SHP77 (cell line): ENCODE measurements around the gene PATL2.
"Not testable (repeated sequence)": the region's sequence is repeated elsewhere in the genome, so short reads cannot be mapped to it uniquely, and the experiment has no call there.

ENCODE experiments used
- DNase-seq, 2 experiments: peaks; one replicate each; lab custom pipeline; 2025; lab: John Stamatoyannopoulos, UW

The PATL2 gene

DNA sequence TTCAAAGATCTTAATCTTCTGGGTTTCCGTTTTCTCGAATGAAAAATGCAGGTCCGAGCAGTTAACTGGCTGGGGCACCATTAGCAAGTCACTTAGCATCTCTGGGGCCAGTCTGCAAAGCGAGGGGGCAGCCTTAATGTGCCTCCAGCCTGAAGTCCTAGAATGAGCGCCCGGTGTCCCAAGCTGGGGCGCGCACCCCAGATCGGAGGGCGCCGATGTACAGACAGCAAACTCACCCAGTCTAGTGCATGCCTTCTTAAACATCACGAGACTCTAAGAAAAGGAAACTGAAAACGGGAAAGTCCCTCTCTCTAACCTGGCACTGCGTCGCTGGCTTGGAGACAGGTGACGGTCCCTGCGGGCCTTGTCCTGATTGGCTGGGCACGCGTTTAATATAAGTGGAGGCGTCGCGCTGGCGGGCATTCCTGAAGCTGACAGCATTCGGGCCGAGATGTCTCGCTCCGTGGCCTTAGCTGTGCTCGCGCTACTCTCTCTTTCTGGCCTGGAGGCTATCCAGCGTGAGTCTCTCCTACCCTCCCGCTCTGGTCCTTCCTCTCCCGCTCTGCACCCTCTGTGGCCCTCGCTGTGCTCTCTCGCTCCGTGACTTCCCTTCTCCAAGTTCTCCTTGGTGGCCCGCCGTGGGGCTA lies at the start of gene PATL2, which contains the start of gene B2M:
PATL2 (minus strand) TSS at position 228 of the 647 bp plus-strand sequence. CDS start 34,833 bp downstream, outside the sequence.
B2M (plus strand) TSS at position 422 of the 647 bp plus-strand sequence; CDS start at position 452, 30 bp downstream.
- DNase-seq = peak; percentile 94

DNA sequence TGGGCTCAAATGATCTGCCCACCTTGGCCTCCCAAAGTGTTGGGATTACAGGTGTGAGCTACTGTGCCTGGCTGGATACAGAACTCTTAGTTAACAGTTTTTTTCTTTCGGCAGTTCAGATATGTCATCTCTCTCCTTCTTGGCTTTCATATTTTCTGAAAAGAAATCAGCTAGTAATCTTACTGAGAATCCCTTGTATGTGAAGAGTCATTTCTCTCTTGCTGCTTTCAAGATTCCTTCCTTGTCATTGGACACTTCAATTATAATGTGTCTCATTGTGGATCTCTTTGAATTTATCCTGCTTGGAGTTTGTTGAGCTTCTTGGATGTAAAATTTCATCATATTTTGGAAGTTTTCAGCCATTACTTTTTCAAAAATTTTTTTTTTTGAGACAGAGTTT lies 42.2 kb upstream of the PATL2 start:
- no peak for DNase-seq

DNA sequence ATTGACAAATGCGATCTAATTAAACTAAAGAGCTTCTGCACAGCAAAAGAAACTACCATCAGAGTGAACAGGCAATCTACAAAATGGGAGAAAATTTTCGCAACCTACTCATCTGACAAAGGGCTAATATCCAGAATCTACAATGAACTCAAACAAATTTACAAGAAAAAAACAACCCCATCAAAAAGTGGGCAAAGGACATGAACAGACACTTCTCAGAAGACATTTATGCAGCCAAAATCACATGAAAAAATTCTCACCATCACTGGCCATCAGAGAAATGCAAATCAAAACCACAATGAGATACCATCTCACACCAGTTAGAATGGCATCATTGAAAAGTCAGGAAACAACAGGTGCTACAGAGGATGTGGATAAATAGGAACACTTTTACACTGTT lies 32.3 kb upstream of the PATL2 start:
- not testable (repeated sequence) for DNase-seq

DNA sequence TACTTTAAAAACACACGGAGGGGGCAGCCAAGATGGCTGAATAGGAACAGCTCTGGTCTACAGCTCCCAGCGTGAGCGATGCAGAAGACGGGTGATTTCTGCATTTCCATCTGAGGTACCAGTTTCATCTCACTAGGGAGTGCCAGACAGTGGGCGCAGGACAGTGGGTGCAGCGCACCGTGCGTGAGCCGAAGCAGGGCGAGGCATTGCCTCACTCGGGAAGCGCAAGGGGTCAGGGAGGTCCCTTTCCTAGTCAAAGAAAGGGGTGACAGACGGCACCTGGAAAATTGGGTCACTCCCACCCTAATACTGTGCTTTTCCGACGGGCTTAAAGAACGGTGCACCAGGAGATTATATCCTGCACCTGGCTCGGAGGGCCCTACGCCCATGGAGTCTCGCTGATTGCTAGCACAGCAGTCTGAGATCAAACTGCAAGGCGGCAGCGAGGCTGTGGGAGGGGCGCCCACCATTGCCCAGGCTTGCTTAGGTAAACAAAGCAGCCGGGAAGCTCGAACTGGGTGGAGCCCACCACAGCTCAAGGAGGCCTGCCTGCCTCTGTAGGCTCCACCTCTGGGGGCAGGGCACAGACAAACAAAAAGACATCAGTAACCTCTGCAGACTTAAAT lies 28.2 kb upstream of the PATL2 start:
- not testable (repeated sequence) for DNase-seq

DNA sequence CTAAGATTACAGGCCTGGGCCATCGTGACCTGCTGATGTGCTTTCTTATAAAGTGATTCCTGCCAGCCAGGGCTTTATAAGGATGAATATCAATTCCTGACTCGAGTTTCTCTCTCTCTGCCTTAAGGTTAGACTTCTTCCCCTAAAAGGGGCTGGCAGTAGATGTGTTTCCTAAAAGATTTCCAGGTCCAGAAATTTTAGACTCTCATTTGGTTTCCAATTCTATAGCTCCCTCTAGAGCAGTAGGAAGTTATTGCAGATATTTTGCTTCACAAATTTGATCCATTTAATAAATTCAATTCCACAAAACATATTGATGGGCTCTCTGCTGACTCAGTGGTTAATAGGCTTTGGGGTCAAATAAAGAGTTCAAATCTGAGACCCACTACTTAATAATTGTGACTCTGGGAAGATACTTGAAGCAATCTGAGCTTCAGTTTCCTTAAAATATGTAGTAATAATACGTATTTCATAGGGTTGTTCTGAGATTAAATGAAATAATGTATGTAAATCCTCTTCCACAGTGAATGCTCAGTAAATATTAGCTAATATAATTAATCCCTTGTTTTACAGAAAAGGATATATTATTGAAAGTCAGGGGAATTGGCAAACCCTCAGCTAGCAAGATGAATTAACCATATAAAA lies 27.3 kb upstream of the PATL2 start:
- DNase-seq = peak; percentile 59 to 61

DNA sequence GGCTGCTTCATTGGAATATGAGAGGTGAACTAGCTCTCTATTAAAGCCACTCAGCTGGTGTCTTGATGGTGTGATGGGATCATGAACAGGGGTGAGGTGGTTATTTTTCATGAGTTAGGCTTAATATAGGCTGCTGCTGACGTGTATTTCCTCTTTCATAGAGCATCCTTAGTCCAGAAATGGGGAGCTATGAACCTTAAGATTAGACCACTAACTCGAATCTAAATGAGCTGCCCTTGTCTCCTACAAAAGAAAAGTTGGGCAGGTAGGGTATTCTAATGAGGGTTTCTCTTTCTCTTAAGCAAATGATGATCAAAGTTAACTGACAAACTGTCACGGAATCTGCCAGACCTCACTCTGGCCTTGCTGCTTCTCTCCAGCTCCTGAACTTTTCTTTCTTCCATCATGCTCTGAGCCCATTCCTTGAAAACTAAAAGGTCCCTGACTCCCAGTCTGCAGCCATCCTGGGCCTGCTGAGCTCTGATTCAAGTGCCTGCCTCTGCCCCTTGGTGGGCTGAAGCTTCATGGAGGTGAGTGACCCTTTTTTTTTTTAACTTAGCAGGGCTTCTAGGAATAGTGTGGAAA lies 25.1 kb upstream of the PATL2 start, which contains the start of gene TRIM69:
TRIM69 (plus strand) TSS at position 348 of the 585 bp plus-strand sequence; CDS start at position 525, 177 bp downstream.
- DNase-seq = no peak

DNA sequence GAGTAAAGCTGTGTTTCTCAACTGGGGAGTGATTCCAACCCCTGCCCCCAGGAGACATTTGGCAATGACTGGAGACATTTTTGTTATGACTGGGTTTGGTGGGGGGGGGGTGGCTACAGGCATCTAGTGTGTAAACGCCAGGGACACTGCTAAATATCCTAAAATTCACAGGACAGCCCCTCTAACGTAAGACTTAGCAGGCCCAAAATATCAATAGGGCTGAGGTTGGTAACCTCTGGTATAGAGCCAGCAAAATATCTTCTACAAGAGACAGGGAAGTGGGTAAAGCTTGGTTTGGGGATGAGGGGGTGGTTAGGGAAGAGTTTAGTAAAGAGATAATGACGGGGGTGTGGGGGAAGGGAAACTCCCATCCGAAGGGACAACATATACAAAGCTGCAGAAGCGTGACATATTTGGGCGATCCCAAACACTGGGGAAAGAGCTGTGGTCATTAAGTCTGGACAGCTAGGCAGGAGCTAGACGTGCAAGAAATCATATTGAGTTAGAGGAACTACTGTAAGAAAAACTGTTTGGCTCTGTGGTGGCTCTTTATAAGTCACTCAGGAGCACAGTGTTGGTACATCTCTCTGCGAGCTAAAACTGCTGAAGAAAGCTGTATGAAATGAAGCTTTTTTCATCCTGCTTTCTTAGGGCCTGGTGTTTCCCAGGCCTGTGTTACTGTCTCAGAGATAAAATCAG lies 24.5 kb upstream of the PATL2 start:
- DNase-seq = no peak

DNA sequence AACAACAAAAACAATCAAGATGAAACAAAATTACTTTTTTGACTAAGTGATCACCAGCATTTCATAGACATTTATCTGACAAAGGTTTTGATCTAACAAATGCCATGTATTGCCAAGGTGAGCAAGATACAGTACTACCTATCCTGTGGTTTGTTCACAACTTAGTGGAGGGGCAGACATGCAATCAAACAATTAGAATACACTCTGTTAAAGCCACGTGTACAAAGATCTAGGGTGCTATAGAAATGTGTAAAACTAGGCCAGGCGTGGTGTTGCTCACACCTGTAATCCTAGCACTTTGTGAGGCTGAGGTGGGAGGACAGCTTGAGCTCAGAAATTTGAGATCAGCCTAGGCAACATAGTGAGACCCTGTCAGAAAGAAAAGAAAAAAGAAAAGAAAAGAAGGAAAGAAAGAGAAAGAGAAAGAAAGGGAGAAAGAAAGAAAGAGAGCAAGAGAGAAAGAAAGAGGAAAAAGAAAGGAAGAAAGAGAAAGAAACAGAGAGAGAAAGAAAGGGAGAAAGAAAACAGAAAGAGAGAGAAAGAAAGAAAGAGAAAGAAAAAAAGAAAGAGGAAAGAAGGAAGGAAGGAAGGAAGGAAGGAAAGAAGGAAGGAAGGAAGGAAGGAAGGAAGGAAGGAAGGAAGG lies 23.8 kb upstream of the PATL2 start:
- no peak for DNase-seq

DNA sequence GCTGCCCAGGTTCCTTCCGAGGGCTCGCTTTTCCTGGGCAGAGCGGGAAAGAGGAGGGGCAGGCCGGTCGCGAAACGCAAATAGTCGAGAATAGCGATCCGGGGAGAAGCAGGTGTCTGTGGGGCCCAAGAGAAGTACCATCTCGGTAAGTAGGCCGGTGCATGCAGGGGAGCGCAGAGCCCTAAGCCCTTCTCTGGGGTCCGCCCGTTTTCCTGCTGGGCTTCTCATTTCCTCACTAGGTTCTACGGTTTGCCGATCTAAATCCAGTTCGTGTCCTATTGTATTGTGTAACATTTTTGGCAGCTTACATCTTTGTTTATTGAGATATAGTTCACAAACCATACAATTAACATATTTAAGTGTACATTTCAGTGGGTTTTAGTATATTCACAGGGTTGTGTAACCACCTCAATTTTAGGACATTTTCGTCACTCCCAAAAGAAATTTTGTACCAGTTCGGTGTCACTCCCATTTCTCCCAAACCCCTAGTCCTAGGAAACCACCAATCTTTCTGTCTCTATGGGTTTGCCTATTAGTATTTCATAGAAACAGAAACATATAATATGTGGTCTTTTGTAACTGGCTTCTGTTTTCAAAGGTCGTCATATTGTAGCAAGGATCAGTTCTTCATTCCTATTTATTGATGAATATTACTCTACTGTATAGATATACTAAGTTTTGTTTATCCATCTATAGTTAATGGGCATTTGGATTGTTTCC lies 18.4 kb upstream of the PATL2 start:
- peak in 1 of 2 experiments; percentile 52 for DNase-seq

DNA sequence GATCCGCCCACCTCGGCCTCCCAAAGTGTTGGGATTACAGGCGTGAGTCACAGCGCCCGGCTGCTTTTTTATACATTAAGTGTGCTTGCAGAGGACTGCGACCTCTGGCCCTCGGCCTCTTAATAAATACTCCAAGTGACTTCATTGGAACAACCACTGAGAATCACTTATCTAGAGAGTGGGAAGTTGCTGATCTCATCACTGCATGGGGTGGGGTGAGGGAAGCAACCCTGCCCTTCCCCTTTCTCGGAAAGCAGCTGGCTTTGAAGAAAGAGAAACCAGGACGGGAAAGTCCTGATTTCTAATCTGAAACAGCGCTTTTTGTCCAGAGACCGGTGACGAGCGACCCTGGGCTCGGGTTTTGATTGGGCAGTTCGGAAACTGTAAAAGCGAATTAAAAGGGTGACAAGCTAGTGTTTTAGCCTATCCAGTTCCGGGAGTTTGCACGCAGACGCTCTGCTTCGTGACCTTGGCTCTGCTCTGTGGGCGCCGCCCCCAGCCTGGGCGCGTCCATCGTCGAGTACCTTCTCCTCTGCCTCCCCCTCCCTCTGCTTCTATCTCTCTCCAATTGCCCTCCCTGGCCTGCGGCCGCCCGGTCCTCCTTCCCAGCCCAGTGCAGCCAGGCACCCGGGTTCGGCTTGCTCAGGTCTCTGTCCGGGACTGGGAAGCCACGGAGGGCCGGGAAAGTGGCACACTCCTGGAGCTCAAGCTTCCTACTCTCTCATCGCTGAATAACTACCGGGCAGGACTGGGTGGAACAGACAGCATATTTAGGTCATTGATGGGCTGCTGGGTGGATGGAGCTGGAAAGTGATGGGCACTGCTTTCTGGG lies 17.7 kb upstream of the PATL2 start:
- peak; percentile 97 to 98 for DNase-seq

DNA sequence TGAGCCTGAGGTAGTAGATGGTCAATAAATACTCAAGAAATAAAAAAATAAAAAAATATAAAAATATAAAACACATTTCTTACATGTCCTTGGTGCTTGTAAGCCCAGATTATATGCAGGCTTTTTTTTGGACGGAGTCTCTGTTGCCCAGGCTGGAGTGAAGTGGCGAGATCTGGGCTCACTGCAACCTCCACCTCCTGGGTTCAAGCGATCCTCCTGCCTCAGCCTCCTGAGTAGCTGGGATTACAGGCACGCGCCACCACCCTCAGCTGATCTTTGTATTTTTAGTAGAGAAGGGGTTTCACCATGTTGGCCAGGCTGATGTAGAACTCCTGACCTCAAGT lies 17.1 kb upstream of the PATL2 start:
- DNase-seq = not testable (repeated sequence)

DNA sequence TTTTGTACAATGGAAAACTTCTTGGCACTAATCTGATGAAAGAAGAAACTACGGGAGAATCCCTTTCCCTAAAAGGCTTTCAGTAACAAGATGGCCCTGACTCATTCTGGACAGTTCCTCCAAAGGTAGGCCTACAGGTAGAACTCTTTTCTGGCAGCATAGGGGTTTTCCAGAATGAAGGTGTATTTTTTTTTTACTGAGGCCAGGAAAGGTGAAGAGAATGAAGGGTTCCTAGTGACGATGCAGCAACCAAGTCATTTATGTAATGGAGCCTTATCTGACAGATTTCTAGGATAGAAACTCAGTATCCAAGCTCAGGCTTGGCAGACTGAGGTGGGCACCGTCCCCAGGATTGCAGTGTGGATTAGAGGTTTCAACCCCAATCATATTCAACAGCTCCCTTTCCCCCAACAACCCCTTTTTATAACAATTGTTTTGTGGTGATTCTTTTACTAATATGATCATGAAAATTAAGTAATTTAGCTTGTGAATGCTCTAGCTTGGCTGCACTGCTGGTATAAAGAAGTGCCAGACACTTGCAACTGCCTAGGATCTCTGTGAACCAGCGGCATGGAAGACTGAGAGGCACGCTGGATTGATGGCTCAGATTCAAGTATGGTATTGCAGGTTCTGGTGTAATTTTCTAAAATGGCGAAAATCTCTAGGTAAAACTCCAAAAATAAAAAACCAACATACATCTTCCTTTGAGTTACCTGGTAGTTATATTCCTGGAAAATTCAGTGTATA lies 16.5 kb upstream of the PATL2 start:
- DNase-seq = peak; percentile 10 to 11

DNA sequence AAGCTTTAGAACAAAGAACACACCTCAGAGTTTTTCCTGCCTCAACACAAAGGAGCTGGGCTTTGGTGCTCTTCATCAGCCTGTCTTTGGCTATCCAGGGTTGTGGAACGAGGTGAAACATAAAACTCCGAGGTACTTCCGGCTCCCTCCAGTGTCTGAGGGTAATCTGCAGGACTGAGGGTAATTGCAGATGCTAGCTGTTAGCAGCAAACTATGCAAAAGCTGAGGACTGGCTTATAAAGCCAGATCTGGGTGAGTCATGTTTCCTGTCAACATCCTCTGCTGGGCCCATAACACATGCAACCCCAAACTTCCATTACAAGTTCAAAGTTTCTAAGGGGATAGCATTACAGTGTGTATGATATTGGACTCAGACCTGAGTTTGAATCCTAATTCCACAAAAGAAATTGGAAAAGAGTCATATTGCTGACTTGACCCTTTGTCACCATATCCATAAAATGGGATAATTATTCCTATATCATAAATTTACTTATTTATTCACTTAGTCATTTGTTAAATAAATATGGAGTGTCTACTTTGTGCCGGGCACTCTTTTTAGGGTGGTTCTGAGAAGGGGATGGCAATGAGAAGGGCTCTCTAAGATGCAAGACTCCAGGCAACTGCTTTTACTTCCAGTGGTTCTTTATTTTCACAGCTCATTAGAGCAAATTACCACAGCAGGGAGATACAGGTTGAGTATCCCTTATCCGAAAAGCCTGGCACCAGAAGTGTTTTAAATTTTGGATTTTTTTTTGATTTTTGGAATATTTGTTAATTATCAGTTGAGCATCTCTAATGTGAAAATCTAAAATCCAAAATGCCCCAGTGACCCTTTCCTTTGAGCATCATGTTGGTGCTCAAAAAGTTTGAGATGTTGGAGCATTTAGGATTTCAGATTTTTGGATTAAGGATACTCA lies 15.7 kb upstream of the PATL2 start:
- DNase-seq = peak in 1 of 2 experiments; percentile 21

DNA sequence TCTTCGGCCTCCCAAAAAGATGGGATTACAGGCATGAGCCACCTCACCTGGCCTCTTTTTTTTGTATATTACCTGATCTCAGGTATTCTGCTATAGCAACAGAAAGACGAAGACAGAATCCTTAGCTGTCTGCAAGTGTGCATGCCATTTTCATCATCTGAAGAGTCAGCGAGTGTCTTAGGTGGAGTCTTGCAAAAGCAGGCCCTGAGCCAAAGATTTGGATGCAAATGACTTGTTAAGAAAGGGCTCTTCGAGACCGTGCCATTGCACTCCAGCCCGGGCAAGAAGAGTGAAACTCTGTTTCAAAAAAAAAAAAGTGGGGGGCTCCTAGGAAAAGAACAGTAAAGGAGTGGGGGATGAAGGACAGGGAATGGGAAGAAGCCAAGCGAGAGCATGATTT lies 15.0 kb upstream of the PATL2 start:
- DNase-seq = no peak

DNA sequence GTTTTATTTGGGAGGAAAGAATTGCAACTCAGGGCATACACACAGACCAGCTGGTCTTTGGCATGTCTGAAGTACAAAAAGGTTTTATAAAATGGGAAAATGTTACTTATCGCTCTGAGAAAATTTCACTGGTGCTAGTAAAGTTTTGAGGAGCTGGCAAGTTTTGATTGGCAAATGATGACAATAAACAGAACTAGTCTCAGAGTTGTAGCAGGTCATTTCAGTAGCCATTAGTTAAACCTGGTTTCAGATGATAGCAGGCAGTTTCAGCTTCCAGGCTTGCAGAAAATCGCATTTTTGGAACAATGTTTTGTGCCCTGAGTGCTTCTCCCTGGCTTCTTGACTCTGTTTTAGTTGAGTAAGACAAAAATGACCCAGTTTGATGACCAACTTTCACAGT lies 10.9 kb upstream of the PATL2 start:
- DNase-seq = no peak

DNA sequence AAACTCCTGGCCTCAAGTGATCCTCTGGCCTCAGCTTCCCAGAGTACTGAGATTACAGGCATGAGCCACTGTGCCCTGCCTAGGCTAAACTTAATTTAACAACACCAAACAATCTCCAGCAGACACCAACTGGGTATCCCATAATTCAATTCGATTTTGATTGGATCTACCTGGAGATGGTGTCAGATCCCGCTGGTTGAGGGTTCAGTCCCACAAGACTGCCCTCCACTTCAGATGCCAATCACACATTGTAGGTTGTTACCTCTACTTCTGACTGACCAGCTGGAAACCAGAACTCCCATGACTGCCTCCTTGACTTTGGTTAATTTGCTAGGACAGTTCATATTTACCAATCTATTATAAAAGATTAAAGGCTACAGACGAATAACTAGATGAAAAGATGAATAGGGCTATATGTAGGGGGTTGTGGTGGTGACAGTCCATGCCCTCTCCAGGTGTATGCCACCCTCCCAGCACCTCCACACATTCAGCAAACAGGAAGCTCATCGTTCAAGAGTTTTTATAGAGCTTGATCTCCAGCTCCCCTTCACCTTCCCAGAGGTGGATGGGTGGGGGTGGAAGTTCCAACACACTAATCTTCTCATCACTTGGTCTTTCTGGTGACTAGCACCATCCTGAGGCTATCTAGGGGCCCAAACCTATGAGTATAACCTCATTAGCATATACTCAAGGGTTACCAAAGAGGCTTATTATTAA lies 9.5 kb upstream of the PATL2 start:
- DNase-seq = no peak

DNA sequence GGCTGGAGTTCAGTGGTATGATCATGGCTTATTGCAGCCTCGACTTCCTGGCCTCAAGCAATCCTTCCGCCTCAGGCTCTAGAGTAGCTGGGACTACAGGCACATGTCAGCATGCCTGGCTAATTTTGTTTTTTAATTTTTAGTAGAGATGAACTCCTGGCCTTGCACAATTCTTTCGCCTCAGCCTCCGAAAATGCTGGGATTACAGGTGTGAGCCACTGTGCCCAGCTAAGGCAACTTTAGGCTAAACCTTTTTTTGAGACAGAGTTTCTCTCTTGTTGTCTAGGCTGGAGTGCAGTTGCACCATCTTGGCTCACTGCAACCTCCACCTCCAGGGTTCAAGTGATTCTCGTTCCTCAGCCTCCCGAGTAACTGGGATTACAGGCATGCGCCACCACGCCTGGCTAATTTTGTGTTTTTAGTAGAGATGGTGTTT lies 8.9 kb upstream of the PATL2 start:
- not testable (repeated sequence) for DNase-seq
